Fibroblast of skin of abdomen (primary cell): ENCODE measurements around the gene FOXG1. TPM values are rescaled to one million over a fixed set of nuclear protein-coding genes. Genes with fewer than 3 reads are reported as not detected.

ENCODE experiments used
- DNase-seq: peaks from one replicate; pipeline ENCODE4 v3.0.0-alpha.2; 2013
- polyA plus RNA-seq, 2 experiments: library from polyadenylated mRNA; unstranded; fragments of 120-200 nt; gene quantifications; one replicate each; pipeline ENCODE4 v1.2.1, GENCODE V29; 2013; ENCODE audit not compliant: insufficient read length in 2 of 2

Gene FOXG1
- polyA plus RNA-seq (2013, experiment 1 of 2; ENCODE audit: insufficient read length) = 0.32 TPM
- polyA plus RNA-seq (2013, experiment 2 of 2; ENCODE audit: insufficient read length) = not detected

DNA sequence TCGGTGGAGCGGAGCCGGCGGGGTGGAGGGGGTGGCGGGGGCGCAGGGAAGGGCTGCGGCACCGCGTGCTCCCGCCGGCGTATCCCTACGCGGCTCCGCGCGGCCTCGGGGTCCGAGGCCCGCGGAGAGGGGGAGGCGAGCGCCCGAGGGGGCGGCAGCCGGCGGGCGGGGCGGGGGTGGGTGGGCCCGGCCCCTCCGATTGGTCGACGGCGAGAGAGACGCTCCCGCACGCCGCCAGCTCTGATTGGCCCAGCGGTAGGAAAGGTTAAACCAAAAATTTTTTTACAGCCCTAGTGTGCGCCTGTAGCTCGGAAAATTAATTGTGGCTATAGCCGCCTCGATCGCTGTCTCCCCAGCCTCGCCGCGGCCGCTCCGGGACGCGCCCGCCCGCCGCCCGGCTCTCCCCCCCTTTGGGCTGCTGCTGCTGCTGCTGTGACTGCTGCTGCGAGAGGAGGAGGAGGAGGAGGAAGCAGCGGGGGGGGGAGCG lies at the start of gene FOXG1:
Gene FOXG1, plus strand, starts transcription at position 319 of the 487 bp plus-strand sequence. CDS start 493 bp downstream, outside the sequence.
- peak; percentile 31 for DNase-seq

DNA sequence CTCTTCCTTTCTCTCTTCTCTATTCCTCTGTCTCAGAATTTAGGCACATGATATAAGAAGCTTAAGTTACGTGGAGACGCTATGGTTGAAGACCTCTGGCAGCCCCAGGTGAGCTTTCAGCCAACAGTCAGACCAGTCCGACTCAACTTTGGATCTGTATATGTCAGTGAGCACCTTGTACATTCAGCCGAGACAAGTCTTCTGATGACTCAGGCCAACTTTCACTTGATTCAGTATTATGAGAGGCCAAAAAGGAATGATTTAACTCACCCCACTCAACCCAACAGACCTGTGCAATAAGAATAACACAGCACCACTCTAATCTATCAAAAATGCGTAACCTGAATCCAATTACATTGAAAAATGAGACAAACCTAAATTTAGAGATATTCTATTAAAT lies 47.5 kb upstream of the FOXG1 start:
- no peak for DNase-seq

DNA sequence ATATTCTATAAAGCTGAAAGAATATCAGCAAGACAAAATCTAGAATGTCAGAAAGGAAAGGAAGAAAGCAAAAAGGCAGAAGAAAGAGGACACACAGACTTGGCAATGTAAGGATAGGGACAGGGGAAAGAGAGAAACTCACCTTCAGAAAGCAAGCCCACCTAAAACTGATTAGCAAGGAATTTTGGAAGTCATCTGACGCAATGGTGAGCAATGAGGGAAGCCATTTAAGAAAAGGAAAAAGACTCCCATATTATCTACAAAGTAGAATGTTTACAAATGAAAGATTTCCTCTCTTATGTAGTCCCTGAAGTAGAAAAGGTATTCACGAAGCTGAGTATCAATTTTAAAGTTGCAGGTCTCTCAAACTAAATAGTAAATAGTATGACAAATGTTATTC lies 35.2 kb upstream of the FOXG1 start:
- no peak for DNase-seq

DNA sequence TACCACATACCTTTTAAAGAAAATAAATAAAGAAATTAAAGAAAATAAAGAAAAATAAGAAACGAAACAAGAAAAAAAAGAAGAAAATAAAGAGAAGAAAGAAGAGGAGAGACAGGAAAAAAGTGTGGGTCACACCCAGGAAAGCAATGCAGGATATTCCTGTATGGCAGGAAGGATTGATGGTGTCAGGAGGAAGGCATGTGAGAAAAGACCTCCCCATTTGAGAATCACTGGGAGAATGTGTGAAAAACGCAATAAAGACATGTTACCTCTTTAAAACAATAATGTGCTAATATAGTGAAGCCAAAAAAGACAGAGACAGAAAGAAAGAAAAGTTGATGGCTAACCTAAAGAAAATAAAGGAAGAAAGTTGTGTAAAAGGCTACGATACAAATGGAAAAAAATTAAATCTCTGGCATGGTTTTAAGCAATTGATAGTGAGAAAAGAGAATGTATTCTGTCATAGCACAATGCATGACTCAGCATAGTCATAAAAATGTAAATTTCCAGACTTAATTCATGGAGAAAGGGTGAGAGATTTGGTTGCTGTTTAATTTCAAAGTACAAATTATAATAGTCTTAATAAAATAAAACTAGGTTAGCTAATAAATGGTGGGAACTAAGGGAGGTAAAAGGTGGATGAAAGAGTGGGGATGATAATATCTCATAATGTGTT lies 24.3 kb upstream of the FOXG1 start:
- no peak for DNase-seq

DNA sequence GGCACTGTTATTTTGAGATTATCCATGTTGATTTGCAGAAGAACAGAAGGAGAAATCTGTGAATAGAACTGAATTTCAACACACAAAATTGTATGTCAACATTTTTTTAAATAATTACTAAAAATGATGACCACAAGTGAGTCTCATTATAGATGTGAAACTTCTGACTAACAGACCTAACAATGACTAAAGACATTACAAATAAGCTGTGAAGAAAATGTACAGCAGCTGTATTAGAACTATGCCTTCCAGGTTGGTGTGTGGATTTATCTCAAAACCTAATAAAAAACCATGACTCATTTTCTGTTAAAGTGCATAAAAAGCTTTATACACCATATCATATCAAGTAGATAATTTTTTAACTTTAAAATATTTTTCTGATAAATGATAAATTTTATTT lies 22.5 kb upstream of the FOXG1 start:
- no peak for DNase-seq

DNA sequence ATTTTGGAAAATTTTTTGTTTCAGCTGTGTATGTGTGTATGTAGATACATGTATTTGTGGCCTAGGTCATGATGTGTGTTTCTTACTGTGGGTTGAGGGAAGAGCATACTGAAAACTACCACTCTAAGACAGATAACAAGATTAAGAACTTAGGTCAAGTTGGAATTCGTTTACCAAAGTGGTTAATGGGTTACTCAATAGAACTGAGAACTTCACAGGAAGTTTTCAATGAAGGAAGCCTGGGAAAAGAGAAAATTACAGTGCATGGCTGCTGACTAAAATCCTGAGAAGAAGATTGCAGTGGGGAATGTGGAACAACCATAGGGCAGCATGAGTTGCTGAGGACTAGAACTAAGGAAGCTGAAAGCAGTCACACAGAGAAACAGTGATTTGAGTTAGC lies 21.4 kb upstream of the FOXG1 start:
- no peak for DNase-seq

DNA sequence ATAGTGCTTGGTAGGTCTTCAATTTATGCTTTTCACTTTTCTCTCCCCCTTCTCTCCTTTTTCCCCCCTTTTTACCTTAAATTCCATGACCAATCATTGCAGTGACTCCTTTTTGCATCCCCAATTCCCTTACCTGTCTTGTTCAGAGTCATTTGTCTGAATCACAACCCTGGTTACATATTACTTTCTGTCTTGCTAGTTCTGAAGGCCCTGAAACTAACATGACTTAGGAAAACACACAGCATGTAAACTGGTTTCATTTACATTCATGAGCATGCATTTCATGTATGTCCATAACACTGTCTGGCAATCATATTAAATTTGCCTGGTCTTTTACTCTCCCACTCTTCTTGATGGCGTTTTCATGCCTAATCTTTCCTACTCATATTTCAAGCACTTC lies 20.3 kb upstream of the FOXG1 start:
- no peak for DNase-seq

DNA sequence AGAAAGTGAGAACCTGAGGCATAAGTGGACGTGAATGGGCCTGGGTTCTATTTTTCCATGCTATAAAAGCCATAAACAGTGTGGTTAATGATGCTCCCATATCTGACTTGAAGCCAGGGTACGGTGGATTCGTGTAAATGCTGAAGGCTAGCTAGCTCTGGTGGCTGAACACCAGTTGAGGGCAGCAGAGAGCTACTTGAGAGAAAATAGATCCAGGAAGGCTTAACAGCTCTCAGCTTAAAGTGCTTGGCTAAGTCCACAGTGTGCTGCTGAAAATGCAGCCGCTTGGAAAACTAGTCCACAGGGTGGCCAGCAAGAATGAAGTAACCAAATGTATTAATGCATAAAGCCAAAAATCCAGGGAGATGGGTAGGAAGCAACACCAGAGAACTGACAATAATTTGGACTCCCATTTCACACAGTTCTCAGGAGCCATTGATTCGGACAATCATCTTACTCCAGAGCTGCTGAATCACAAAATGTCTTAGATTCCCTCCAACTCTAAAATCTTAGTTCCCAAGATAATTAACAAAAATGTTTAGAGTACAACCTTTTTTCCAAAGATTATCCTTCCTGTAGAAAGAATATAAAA lies 15.0 kb upstream of the FOXG1 start:
- DNase-seq = peak; percentile 51

DNA sequence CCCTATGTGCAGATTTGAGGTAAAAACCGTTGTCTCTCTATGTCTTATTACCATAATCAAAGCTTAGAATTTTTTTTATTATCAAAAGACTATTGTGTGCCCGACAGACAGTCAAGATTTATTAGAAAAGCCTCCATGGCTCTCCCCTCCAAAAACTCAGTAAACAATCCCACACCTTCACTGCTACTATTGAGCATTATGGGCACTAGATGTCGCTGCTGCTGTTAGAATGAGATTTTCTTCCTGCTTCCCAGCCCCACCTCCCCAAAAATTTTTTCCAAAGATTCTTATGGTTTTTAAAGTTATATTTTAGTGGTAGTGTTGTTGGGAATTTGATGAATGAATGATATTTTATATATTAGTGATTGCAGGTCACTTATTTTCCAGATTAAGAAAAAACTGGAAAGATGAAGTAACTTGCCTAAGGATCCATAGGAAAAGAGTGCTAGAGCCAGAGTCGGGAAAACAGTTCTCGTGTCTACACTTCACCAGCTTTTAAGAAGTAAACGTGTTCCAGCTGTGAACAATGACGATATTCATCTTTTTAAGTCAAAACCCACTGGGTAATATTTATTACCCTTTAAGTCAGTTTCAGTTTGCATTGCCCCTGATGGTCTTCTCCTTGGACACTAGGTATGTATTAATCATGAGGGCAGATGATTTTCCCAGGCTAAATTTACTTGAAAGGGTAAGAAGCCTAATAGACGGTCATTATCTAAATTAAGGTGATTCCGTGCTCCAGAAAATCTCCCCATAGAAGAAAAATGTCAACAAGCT lies 12.2 kb upstream of the FOXG1 start:
- DNase-seq = peak; percentile 43

DNA sequence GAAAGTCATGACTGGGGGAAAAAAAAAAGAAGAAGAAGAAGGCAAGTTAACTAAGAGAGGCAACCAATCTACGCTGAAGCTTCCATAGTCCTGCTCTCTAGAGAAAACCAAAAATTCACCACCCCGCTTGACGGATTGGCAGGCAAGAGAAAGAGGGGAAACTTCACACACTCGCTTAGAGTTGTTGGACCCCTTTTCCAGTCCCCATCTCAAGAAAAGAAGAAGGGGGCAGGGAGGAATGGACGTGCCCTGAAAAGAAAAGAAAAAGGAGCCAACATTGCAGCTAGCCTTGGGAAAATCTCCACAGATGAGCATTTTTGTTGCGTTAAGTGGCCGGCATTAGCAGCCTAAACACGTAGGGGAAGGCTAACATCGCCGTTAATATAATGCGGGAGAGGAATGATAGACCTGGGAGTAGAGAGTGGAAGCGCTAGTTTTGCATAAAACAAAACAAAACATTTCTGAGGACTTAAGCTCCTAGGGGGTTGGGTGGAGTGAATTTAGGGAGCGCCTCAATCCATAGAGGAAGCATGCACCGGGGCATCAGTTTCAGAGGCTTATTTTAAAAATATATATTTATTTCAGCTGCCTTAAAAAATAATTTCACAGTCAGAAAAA lies 11.3 kb upstream of the FOXG1 start:
- DNase-seq = no peak

DNA sequence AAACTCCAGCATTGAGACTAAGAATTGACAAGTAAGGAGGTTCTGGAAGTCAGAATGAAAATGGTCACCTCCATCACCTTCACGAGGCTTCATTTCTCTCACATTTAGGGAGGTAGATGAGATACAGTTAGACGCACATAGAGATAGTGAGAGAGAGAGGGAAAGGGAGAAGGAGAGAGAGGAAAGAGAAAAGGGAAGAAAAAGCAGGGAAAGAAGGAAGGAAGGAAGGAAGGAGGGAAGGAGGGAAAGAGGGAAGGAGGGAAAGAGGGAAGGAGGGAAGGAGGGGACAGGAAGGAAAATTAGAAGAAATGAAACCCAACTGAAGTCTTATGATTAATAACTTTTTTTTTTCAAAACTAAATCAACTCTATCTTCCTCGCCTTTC lies 10.7 kb upstream of the FOXG1 start:
- DNase-seq = no peak

DNA sequence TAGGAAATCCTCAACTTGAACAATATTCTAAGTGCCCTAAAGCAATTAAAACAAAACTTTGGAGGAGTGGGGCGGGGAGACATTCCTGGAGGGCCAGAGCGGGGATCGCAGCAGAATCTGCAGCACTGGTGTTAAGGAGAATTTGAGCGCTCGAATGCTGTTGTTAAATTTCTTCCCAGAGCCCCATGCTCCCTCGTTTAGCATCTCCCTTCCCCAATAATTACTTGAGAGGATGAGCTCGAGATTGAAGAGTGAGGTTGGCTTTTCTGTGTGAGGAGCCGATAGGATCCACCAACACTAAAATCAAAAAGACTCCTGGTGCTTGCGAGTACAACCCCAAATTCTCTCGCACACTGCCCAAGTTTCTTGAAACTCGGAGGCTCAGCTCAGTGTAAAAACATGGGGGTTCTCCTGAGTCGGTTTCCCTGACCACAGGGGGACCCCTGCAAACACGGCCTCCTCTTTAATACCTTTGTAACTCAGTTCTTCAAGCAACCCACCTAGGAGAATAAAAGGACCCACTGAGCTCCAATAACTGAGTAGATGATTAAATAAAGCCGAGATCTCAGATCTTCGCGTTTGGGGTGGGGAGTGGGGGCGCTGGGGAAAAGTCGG lies 10.2 kb upstream of the FOXG1 start:
- DNase-seq = no peak

DNA sequence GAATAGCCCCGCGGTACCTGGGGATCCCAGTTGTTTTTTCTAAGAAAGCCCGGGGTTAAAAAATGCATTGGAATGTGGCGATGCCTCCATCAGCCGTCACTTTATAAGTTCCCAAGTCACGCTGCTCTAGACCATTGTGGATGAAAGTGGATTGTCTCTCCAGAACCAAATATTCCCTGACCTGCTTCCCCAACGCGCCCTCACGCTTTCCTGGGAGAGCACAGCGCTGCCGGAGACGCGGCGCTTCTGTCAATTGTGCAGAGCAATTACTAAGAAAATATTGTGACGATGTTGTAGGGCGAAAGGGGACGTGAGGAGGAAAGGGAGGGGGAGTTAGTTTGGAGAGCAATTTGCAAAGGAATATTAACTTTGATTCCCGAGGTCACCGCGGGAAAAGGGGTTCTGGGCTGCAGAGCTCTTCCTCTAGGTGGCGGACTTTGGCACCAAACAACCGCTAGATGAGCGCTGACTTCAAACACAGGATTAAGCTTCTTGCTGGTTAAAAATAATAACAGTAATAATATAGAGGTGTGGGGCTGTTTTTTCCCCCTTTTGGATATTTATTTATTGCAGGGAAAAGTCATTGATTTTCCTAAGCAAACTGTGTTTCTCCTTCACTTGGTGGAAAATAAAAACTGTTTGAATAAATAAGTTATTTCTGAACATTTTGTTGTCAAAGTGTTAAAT lies 9.6 kb upstream of the FOXG1 start:
- DNase-seq = peak; percentile 48

DNA sequence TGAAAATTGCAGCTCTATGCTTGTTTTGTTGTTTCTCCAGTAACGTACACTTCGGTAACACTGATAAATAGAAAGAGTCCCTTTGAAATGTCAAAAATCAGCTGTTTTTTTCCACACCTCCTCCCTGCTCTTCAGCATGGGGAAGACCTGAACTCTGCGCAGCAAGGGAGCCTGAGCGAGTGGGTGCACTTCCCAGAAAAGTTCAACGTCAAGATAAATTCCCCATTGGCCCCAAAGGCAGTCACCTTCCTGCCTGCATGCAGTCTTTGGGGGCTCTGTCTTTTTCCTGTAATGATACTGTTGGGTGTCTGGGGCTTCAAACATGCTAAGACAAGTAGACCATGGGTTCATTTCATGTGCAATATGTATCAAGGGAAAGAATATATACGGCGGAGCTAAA lies 8.8 kb upstream of the FOXG1 start:
- DNase-seq = no peak

DNA sequence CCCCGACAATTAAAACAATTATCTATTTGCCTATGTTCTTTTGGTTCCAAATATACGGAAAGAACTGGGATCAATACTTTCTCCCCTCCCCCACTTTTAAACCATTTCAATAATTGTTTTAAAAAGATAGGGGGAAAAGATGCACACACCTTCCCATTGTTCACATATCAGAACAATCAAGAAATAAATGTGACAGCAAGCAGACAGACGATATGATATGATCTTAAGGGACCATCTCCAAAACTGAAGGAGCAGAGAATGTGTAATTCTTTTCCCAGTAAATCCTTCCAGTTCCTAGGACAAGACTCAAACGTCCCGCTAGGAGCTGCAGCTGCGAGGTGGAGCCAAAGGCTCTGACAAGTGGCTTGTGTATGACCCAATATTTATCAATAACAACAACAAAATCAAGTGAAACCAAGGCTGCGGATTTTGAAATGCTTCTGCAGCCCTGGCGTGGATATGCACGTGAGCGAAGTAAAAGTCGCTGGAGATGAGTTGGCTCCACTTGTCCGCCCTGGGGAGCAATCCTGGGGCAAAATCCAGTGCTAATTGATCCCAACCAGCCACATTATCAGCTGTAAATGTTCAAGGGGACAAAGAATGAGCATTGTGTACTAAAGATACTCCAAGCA lies 8.2 kb upstream of the FOXG1 start:
- no peak for DNase-seq

DNA sequence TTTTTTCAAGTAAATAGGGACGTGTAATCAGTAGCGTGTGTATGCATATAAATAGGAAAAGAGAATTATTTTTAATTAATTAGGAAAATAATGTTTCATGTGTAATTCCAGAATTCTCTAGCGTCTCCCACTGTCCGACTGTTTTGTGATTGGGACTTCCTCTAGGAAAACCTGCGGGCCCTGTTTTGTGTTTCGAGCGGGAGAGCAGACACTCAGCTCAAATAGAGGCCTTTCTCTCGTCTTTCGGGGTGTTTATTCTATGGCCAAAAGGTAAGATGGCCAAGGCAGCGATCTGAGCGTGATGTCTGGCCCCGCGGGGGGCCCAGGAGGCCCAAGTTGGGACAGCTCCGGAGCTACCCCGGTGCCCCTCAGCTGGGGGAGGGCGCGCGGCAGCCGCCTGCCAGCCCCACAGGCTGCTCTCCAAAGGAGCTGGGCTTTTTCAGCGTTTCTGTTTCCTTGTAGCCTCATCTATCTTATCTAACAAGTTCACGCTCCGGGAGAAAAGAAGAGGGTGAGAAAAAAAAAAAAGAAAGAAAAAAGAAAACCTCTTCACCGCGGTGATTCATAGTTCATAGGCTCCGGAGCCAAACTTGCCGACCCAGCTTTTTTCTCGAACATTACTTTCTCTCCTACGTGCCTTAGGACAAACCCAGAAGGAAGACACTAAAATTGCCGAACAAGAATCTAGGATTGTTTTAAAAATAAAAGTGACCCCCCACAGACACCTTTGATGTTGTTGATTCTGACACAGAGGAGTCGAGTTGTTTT lies 7.5 kb upstream of the FOXG1 start:
- no peak for DNase-seq

DNA sequence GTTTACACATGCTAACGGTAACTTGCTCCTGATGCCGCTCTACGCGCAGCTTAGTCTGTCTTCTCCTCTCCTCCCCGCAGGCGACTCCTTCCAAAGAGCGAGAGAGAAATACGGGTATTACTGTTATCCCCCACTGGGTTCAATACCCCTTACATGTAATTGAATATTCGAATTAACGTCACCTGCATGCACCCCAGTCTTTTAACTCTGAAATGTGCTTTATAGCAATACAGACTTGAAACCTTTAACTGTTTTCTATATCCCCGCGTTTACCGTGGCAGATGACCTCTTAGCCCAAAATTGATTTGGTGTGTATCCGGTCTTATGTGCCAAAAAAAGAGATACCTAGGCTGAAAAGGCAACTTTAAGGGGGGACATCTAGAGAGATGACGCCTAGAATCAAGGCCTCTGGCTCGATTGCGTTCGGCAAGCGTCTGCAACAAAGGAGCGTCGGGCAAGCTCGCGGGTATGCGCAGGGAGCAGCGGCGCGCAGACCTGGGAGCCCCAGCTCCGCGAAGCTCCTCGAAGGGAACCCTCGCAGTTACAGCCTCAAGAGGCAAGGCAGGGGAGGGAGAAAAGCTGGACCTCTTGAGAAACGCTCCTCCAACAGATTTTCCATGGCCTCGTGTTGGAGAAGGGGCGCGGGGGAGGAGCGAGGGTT lies 6.8 kb upstream of the FOXG1 start:
- no peak for DNase-seq

DNA sequence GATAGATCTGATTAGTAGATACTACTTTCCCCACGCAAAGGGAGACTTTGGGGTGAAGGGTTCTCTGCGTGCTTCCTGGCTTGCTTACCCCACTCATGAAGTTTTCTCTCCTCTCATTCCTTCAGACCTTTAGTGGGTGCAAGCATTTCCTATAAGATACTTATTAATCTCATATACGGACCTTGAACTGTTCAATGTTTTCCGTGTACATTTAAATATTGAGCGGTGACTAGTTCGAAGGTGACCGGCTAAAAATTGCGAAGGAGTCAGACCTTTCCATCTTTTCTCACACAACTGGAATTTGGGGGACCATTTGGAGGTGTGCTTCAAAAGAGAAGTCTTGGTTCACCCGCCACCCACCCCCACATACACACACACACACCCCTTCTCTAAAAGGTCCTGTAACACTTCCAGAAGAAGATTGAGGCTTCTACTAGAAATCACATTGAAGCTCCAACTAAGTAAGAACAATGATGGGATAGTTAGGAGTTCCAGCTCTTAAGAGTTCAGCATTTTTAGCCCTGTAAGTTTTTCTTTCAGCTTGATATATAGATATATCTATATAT lies 6.1 kb upstream of the FOXG1 start:
- no peak for DNase-seq

DNA sequence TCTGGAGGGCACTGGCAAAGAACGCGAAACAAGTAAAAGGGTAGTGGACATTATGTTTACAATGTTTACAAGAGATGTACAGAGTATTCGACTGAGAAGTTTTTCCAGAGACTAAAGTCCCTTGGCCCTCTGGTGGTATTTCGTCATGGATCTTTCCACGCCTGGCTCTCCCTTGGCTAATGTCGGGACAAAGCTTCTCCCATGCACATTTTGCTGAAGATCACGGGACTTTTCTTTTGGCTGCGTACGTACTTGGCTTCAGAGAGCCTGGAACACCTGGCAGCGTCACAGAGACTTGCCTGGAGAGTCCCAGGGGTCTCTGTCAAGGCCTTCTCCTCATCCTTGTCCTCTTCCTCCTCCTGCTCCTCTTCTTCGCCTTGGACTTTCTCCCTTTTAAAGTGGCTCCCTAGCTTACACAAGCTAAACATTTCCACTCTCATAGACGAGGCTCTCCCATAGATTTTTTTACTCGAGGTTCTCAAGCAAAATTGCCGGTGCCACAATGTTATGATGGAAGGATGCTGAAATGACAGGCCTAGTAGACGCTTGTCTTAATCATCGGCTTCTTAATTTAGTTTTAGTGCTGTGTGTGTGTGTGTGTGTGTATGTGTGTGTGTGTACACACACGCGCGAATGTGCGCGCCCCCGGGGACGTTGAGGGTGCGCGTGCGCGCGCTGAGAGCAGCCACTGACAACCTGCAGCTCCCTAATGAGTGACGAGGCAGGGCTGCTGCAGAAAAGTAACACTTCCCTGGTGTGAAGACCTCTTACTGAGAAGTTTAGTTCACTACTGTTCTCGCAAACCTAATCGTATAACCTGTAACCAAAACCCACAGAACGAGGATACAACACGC lies 4.9 kb upstream of the FOXG1 start:
- DNase-seq = no peak
